ENCODE data around the gene PSKH1.

The PSKH1 gene

DNA sequence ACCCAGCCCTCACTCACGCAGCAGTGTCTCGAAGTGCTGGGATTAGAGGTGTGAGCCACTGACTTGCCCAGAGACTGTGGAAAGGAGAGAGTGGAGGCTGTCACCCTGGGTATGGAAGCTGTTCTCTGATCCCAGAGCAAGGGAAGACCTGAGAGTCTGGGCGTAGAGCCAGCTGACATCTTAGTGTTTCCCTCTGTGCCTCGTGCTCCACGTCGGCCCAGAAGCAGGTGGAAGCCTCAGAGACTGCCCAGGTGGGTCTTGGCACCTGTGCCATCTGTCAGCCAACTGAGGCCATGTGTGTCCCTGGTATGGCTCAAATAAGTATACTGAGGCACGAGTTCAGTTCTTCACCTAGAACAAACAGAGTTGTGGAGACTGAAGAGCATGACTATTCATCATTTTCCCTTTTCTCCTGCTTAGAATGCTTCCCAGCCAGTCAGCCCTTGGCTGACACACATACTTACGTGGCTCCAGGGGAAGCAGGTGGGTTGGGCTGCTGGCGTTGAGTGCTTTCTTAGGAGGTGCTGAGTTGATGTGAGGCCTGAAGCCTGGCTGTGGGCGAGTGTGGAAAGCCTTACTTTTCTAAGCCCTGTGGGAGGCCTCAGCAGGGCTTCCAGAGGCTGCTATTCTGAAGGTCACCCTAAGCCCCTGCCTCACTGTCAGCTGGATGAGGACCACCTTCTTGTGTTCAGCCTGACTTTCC is 30.5 kb downstream of the PSKH1 start:
- Histone ChIP-seq H2AK5ac (ENCODE audit: low read length, severe bottlenecking) (no peak overlapping the region), H3K18ac (ENCODE audit: low read depth in 1 of 2, low read length in 2 of 2) (no peak overlapping the region), H4K8ac (ENCODE audit: low read length) (no peak overlapping the region), H3K27me3 (ENCODE audit: control insufficient read depth in 1 of 2, insufficient read depth in 1 of 2, low read length in 2 of 2) (no peaks in the 10 kb centered on the region), H4K91ac (ENCODE audit: low read length) (no peak overlapping the region), H3K4me1 (ENCODE audit: control insufficient read depth, insufficient read depth, low read depth, low read length) (peaks cover 18% of the 10 kb centered on the region), H3K9ac (ENCODE audit: low read length) (no peak overlapping the region), H3K23ac (ENCODE audit: low read length in 2 of 2) (no peak overlapping the region), H2BK12ac (ENCODE audit: low read length in 2 of 2) (no peak overlapping the region), H3K36me3 (ENCODE audit: control insufficient read depth in 1 of 2, insufficient read depth in 2 of 2, low read depth in 1 of 2, low read length in 2 of 2) (peaks cover 25 to 55% of the 10 kb centered on the region in 2 experiments), H2BK15ac (ENCODE audit: low read depth, poor library complexity, severe bottlenecking) (no peak overlapping the region), H3K9me3 (ENCODE audit: control insufficient read depth, low read length) (no peaks in the 10 kb centered on the region), H2BK5ac (ENCODE audit: low read depth, low read length, poor library complexity, severe bottlenecking) (no peak overlapping the region), H3K27ac (ENCODE audit: low read length, poor library complexity, severe bottlenecking) (no peak overlapping the region), H3K79me1 (replicated peaks; ENCODE audit: low read length, poor library complexity, severe bottlenecking) (peaks cover 48% of the 10 kb centered on the region), H3K4me2 (ENCODE audit: low read length, poor library complexity, severe bottlenecking) (no peak overlapping the region), H3K14ac (ENCODE audit: low read length in 2 of 2) (no peak overlapping the region), H3K4me3 (ENCODE audit: insufficient read depth in 1 of 2, low read depth in 1 of 2, low read length in 2 of 2) (no peak overlapping the region), H2BK120ac (ENCODE audit: low read depth, low read length) (no peak overlapping the region), H3K4ac (ENCODE audit: low read depth in 1 of 2, low read length in 2 of 2) (no peak overlapping the region), H2AFZ (ENCODE audit: low read depth, low read length) (no peak overlapping the region)
- DNase-seq = no peak
- WGBS = 94% methylated on average over 10 of the region's 10 CpGs

DNA sequence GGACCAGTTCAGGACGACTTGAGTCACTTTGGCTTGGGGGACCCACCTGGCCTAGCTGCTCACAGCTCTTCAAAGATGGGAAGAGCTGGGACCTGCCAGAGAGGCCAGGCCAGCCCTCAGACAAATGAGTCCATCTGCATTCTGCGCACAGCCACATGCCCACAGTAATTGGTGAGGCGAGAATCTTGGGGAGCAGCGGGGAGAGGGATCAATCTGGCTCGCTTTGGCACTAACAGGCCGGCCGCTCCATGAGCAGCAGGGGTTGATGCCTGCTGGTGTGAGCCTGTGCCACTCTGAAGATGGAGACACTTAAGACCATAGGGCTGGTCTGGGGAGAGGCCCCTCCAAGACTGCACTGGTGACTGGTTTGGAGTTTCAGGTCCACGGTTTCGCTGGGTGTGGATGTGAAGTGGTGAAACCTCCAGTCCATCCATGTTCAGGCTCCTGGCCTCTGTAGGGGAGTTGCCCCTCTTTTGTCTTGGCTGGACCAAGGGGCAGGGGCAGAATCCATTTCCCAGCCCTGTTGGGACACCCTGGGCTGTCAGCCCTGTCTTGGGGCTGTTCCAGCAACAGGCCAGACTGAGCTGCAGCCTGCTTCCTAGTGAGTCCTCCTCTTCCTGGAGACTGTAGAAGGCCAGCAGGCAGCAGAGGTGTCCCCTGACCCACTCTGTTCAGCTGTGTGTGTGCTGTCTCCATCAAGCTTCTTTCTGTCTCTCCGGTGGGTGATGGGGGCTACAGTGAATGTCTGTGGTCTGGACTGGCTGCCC is 31.3 kb downstream of the PSKH1 start:
- H3K36me3 ChIP-seq (ENCODE audit: control insufficient read depth in 1 of 2, insufficient read depth in 2 of 2, low read depth in 1 of 2, low read length in 2 of 2) = peaks cover 30 to 57% of the 10 kb centered on the region in 2 experiments
- H3K4me1 ChIP-seq (ENCODE audit: control insufficient read depth, insufficient read depth, low read depth, low read length) = peaks cover 16% of the 10 kb centered on the region
- no peak overlapping the region for H2BK15ac ChIP-seq (ENCODE audit: low read depth, poor library complexity, severe bottlenecking)
- H3K27me3 ChIP-seq (ENCODE audit: control insufficient read depth in 1 of 2, insufficient read depth in 1 of 2, low read length in 2 of 2) = no peaks in the 10 kb centered on the region
- no peak overlapping the region for H3K23ac ChIP-seq (ENCODE audit: low read length in 2 of 2)
- WGBS = 97% methylated on average over 9 of the region's 10 CpGs
- DNase-seq = no peak
- no peak overlapping the region for H3K4me2 ChIP-seq (ENCODE audit: low read length, poor library complexity, severe bottlenecking)
- no peak overlapping the region for H3K18ac ChIP-seq (ENCODE audit: low read depth in 1 of 2, low read length in 2 of 2)
- no peak overlapping the region for H2BK12ac ChIP-seq (ENCODE audit: low read length in 2 of 2)
- no peak overlapping the region for H2AK5ac ChIP-seq (ENCODE audit: low read length, severe bottlenecking)
- no peak overlapping the region for H3K4ac ChIP-seq (ENCODE audit: low read depth in 1 of 2, low read length in 2 of 2)
- no peak overlapping the region for H3K27ac ChIP-seq (ENCODE audit: low read length, poor library complexity, severe bottlenecking)
- H2BK5ac ChIP-seq (ENCODE audit: low read depth, low read length, poor library complexity, severe bottlenecking) = no peak overlapping the region
- peaks cover 48% of the 10 kb centered on the region for H3K79me1 ChIP-seq (replicated peaks; ENCODE audit: low read length, poor library complexity, severe bottlenecking)
- H3K4me3 ChIP-seq (ENCODE audit: insufficient read depth in 1 of 2, low read depth in 1 of 2, low read length in 2 of 2) = no peak overlapping the region
- H2BK120ac ChIP-seq (ENCODE audit: low read depth, low read length) = no peak overlapping the region
- H2AFZ ChIP-seq (ENCODE audit: low read depth, low read length) = no peak overlapping the region
- H3K14ac ChIP-seq (ENCODE audit: low read length in 2 of 2) = no peak overlapping the region
- H4K8ac ChIP-seq (ENCODE audit: low read length) = no peak overlapping the region
- no peak overlapping the region for H4K91ac ChIP-seq (ENCODE audit: low read length)
- no peaks in the 10 kb centered on the region for H3K9me3 ChIP-seq (ENCODE audit: control insufficient read depth, low read length)
- H3K9ac ChIP-seq (ENCODE audit: low read length) = no peak overlapping the region

DNA sequence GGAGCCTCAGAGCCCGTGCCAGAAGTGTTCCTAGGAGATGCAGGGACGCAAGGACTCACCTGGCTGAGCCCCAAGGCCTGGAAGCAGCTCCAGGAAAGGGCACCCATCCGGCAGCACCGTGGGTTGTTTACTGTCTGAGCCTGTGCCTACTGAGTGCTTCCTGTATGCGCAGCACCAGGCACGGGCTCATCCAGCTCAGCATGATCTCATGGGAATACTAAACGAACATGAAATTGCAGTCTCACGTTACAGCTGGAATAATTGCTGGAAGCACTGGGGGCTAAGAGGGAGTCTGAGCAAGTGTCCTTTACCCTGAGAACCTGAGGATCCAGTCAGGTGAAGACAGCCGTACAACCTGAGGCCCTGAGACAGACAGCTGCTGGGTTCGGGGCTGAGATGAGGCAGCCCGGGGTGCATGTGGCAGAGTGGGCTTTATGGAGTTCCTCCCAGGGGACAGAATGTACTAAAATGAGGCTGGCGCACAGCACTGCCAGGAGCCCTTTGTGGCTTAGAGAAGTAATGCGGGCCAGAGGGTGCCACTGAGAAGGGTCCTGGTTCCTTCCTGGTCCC is 33.2 kb downstream of the PSKH1 start:
- whole genome bisulfite sequencing = 81% methylated on average over 13 of the region's 13 CpGs
- Histone ChIP-seq H3K14ac (ENCODE audit: low read length in 2 of 2) (no peak overlapping the region), H2BK15ac (ENCODE audit: low read depth, poor library complexity, severe bottlenecking) (no peak overlapping the region), H3K4me2 (ENCODE audit: low read length, poor library complexity, severe bottlenecking) (no peak overlapping the region), H3K27ac (ENCODE audit: low read length, poor library complexity, severe bottlenecking) (no peak overlapping the region), H2AK5ac (ENCODE audit: low read length, severe bottlenecking) (no peak overlapping the region), H3K79me1 (replicated peaks; ENCODE audit: low read length, poor library complexity, severe bottlenecking) (peaks cover 46% of the 10 kb centered on the region), H3K27me3 (ENCODE audit: control insufficient read depth in 1 of 2, insufficient read depth in 1 of 2, low read length in 2 of 2) (no peaks in the 10 kb centered on the region), H2BK120ac (ENCODE audit: low read depth, low read length) (no peak overlapping the region), H3K36me3 (ENCODE audit: control insufficient read depth in 1 of 2, insufficient read depth in 2 of 2, low read depth in 1 of 2, low read length in 2 of 2) (peaks cover 42 to 63% of the 10 kb centered on the region in 2 experiments), H2AFZ (ENCODE audit: low read depth, low read length) (no peak overlapping the region), H3K9ac (ENCODE audit: low read length) (peak overlapping the region; percentile 8), H4K8ac (ENCODE audit: low read length) (no peak overlapping the region), H3K4me3 (ENCODE audit: insufficient read depth in 1 of 2, low read depth in 1 of 2, low read length in 2 of 2) (no peak overlapping the region), H4K91ac (ENCODE audit: low read length) (no peak overlapping the region), H3K4ac (ENCODE audit: low read depth in 1 of 2, low read length in 2 of 2) (no peak overlapping the region), H3K4me1 (ENCODE audit: control insufficient read depth, insufficient read depth, low read depth, low read length) (peaks cover 13% of the 10 kb centered on the region), H3K23ac (ENCODE audit: low read length in 2 of 2) (no peak overlapping the region), H3K18ac (ENCODE audit: low read depth in 1 of 2, low read length in 2 of 2) (no peak overlapping the region), H3K9me3 (ENCODE audit: control insufficient read depth, low read length) (no peaks in the 10 kb centered on the region), H2BK12ac (ENCODE audit: low read length in 2 of 2) (no peak overlapping the region), H2BK5ac (ENCODE audit: low read depth, low read length, poor library complexity, severe bottlenecking) (no peak overlapping the region)
- DNase-seq = no peak
